H1 (cell line): ENCODE data around the gene KBTBD12. TPM values are rescaled to one million over a fixed set of nuclear protein-coding genes. Genes with fewer than 3 reads are reported as not detected.

ENCODE experiments used
- CTCF ChIA-PET: fragments of 300-600 bp; sonication (Branson Sonifier 250); formaldehyde crosslinking; loops from one replicate; lab custom pipeline; 2021; ENCODE audit not compliant: partially characterized antibody; lab: Charles Lee
- POLR2A ChIA-PET: fragments of 300-600 bp; sonication (Branson Sonifier 250); formaldehyde crosslinking; loops from one replicate; lab custom pipeline; 2021; ENCODE audit warnings: inconsistent platforms; ENCODE audit not compliant: partially characterized antibody; lab: Charles Lee
- DNase-seq, 2 experiments: peaks; one replicate each; pipeline versions ENCODE4 v3.0.0 to v3.0.0-alpha.2; 2010 to 2022; ENCODE audit warnings: low spot score in 2 of 2, low read depth in 1 of 2, mixed read lengths in 1 of 2
- FAIRE-seq: peaks from 2 replicates; lab custom pipeline; 2011; peaks lifted over from hg19 to GRCh38; lab: Jason Lieb, UNC
- H2AFZ ChIP-seq: 2 replicates; pipeline ENCODE4 v1.8.1; 2012; ENCODE audit warnings: low read length, inconsistent platforms
- H2AK5ac ChIP-seq: 2 replicates; pipeline ENCODE4 v1.6.1; 2013; ENCODE audit warnings: low read depth, low read length
- H2BK120ac ChIP-seq: replicated peaks from 2 replicates; pipeline ENCODE3; 2013; ENCODE audit warnings: low read depth, low read length, inconsistent platforms
- H2BK12ac ChIP-seq: 2 replicates; pipeline ENCODE4 v1.6.1; 2013; ENCODE audit warnings: low read depth, low read length
- H2BK15ac ChIP-seq: 2 replicates; pipeline ENCODE4 v1.6.1; 2013; ENCODE audit warnings: low read length
- H2BK20ac ChIP-seq: 2 replicates; pipeline ENCODE4 v1.6.1; 2013; ENCODE audit warnings: low read length
- H2BK5ac ChIP-seq: 2 replicates; pipeline ENCODE4 v1.6.1; 2013; ENCODE audit warnings: low read depth, low read length
- H3K14ac ChIP-seq: 2 replicates; pipeline ENCODE4 v1.6.1; 2013; ENCODE audit warnings: inconsistent platforms; ENCODE audit not compliant: insufficient read length
- H3K18ac ChIP-seq: 2 replicates; pipeline ENCODE4 v1.6.1; 2013; ENCODE audit warnings: low read length; ENCODE audit errors: extremely low read depth
- H3K23ac ChIP-seq: 2 replicates; pipeline ENCODE4 v1.6.1; 2013; ENCODE audit warnings: inconsistent platforms; ENCODE audit not compliant: insufficient read length
- H3K23me2 ChIP-seq: 2 replicates; pipeline ENCODE4 v1.6.1; 2013; ENCODE audit warnings: low read depth, low read length
- H3K27ac ChIP-seq: 2 replicates; pipeline ENCODE4 v1.6.1; 2011; ENCODE audit warnings: low read depth, low read length, inconsistent platforms
- H3K27me3 ChIP-seq, 4 experiments: replicated peaks in 1 of 4; 1 replicate in 1 of 4; 2 replicates in 3 of 4; pipeline versions ENCODE4 v1.6.1 to v1.8.1; 2011 to 2013; ENCODE audit warnings: low read length in 3 of 4, mild to moderate bottlenecking in 3 of 4, inconsistent platforms in 2 of 4, mixed read lengths in 2 of 4, moderate library complexity in 1 of 4; ENCODE audit not compliant: control insufficient read depth in 3 of 4, insufficient read depth in 3 of 4; ENCODE audit errors: extremely low read depth in 1 of 4
- H3K36me3 ChIP-seq, 4 experiments: 2 replicates each; pipeline versions ENCODE4 v1.6.1 to v1.8.1; 2011 to 2013; ENCODE audit warnings: mild to moderate bottlenecking in 4 of 4, low read length in 3 of 4, moderate library complexity in 2 of 4, control low read depth in 1 of 4, inconsistent platforms in 1 of 4; ENCODE audit not compliant: insufficient read depth in 4 of 4, control insufficient read depth in 2 of 4
- H3K4ac ChIP-seq: replicated peaks from 2 replicates; pipeline ENCODE3; 2013; ENCODE audit warnings: low read length, low read depth, mixed read lengths, inconsistent platforms; ENCODE audit not compliant: insufficient read length
- H3K4me1 ChIP-seq, 4 experiments: replicated peaks in 1 of 4; 1 replicate in 1 of 4; 2 replicates in 3 of 4; pipeline versions ENCODE4 v1.6.1 to v1.8.1; 2011 to 2013; ENCODE audit warnings: low read length in 3 of 4, inconsistent platforms in 2 of 4, mixed read lengths in 1 of 4; ENCODE audit not compliant: insufficient read depth in 4 of 4, control insufficient read depth in 3 of 4
- H3K4me2 ChIP-seq, 2 experiments: 2 replicates each; pipeline versions ENCODE4 v1.6.1 to v1.8.1; 2011 to 2013; ENCODE audit warnings: low read depth in 2 of 2, low read length in 2 of 2, control low read depth in 1 of 2, inconsistent platforms in 1 of 2, mild to moderate bottlenecking in 1 of 2; ENCODE audit not compliant: insufficient read depth in 1 of 2
- H3K4me3 ChIP-seq, 4 experiments: fragments of 200-600, 300-600 bp in 1 of 4; sonication (generic), shearing (Covaris generic), sonication (Bioruptor Twin) in 1 of 4; 2 replicates each; pipeline versions ENCODE4 v1.5.1 to v1.8.1; 2011 to 2016; ENCODE audit warnings: low read length in 4 of 4, low read depth in 3 of 4, control low read depth in 2 of 4, inconsistent platforms in 2 of 4, mild to moderate bottlenecking in 2 of 4, mixed read lengths in 1 of 4, moderate library complexity in 1 of 4; ENCODE audit not compliant: insufficient read depth in 2 of 4; ENCODE audit errors: extremely low read depth in 1 of 4
- H3K56ac ChIP-seq: replicated peaks from 2 replicates; pipeline ENCODE3; 2013; ENCODE audit warnings: low read depth, mild to moderate bottlenecking, mixed read lengths, low read length, inconsistent platforms; ENCODE audit not compliant: insufficient read length
- H3K79me1 ChIP-seq: 2 replicates; pipeline ENCODE4 v1.6.1; 2013; ENCODE audit warnings: low read depth, low read length, control low read depth
- H3K79me2 ChIP-seq, 2 experiments: 2 replicates each; pipeline versions ENCODE4 v1.6.1 to v1.8.1; 2012 to 2013; ENCODE audit warnings: low read length in 2 of 2, mild to moderate bottlenecking in 2 of 2, inconsistent platforms in 1 of 2; ENCODE audit not compliant: insufficient read depth in 2 of 2, control insufficient read depth in 1 of 2
- H3K9ac ChIP-seq, 4 experiments: replicated peaks in 1 of 4; 1 replicate in 1 of 4; 2 replicates in 3 of 4; pipeline versions ENCODE4 v1.6.1 to v1.8.1; 2011 to 2013; ENCODE audit warnings: low read depth in 3 of 4, low read length in 3 of 4, control low read depth in 2 of 4, mild to moderate bottlenecking in 2 of 4, moderate library complexity in 2 of 4, inconsistent platforms in 1 of 4; ENCODE audit errors: extremely low read depth in 1 of 4
- H3K9me3 ChIP-seq, 2 experiments: 2 replicates each; pipeline versions ENCODE4 v1.6.1 to v1.8.1; 2012 to 2013; ENCODE audit warnings: mild to moderate bottlenecking in 2 of 2, moderate library complexity in 2 of 2, control low read depth in 1 of 2, inconsistent platforms in 1 of 2, low read depth in 1 of 2, low read length in 1 of 2, mixed read lengths in 1 of 2; ENCODE audit not compliant: insufficient read depth in 2 of 2
- H4K20me1 ChIP-seq, 2 experiments: replicated peaks in 1 of 2; 2 replicates each; pipeline versions ENCODE3 to v1.8.1; 2011 to 2013; ENCODE audit warnings: inconsistent platforms in 2 of 2, low read length in 2 of 2, mild to moderate bottlenecking in 1 of 2; ENCODE audit not compliant: insufficient read depth in 2 of 2, control insufficient read depth in 1 of 2
- H4K5ac ChIP-seq: 2 replicates; pipeline ENCODE4 v1.6.1; 2013; ENCODE audit warnings: low read length, low read depth, mixed read lengths, inconsistent platforms; ENCODE audit not compliant: insufficient read length
- H4K8ac ChIP-seq: 2 replicates; pipeline ENCODE4 v1.8.0; 2013; ENCODE audit warnings: mild to moderate bottlenecking, moderate library complexity, low read length, inconsistent platforms; ENCODE audit not compliant: insufficient read depth; ENCODE audit errors: extremely low read depth
- H4K91ac ChIP-seq: replicated peaks from 2 replicates; pipeline ENCODE3; 2013; ENCODE audit warnings: low read length, mixed read lengths, inconsistent platforms; ENCODE audit not compliant: insufficient read length
- CBX8 ChIP-seq: fragments of 300-800, 300-1000 bp; sonication (generic); IDR thresholded peaks from 2 replicates; pipeline ENCODE4 v1.7.1; 2016; ENCODE audit warnings: low read depth, low read length, borderline replicate concordance
- CHD2 ChIP-seq: IDR thresholded peaks from 2 replicates; pipeline ENCODE4 v1.6.1; 2012; ENCODE audit warnings: low read length, improper control_type of control experiment
- CTBP2 ChIP-seq: IDR thresholded peaks from 2 replicates; pipeline ENCODE4 v1.7.0; 2011; ENCODE audit warnings: borderline replicate concordance, mild to moderate bottlenecking, moderate library complexity, mixed read lengths, low read length; ENCODE audit not compliant: insufficient read depth, insufficient read length
- EZH2 ChIP-seq: fragments of 200-600 bp; sonication (generic); IDR thresholded peaks from 2 replicates; pipeline ENCODE4 v1.7.1; 2012; ENCODE audit warnings: low read depth, mild to moderate bottlenecking, moderate library complexity, low read length, inconsistent platforms; ENCODE audit not compliant: severe bottlenecking
- RAD21 ChIP-seq, 2 experiments: IDR thresholded peaks in 1 of 2; conservative IDR thresholded peaks in 1 of 2; 2 replicates each; pipeline ENCODE4 v1.6.1; 2011; ENCODE audit warnings: low read depth in 2 of 2, low read length in 2 of 2, improper control_type of control experiment in 1 of 2, inconsistent platforms in 1 of 2, mild to moderate bottlenecking in 1 of 2, moderate library complexity in 1 of 2
- SAP30 ChIP-seq: fragments of 300-600 bp; sonication (generic); IDR thresholded peaks from 2 replicates; pipeline ENCODE4 v1.7.1; 2012; ENCODE audit warnings: low read length, moderate library complexity, mild to moderate bottlenecking, inconsistent platforms; ENCODE audit not compliant: insufficient read depth, insufficient replicate concordance
- WGBS, 2 experiments: shearing (Covaris generic) in 1 of 2; methylation state at CpG; one replicate each; pipeline versions ENCODE4 v1.1.6 to v1.1.7; 2013 to 2015; ENCODE audit warnings: low lambda C conversion rate in 2 of 2, mixed read lengths in 2 of 2, inconsistent platforms in 1 of 2, low coverage in 1 of 2, missing lambda C conversion rate in 1 of 2; ENCODE audit not compliant: insufficient replicate concordance in 2 of 2, insufficient coverage in 1 of 2, insufficient read length in 1 of 2; ENCODE audit errors: extremely low coverage in 1 of 2, missing lambda C conversion rate in 1 of 2; 5-methylcytosine and 5-hydroxymethylcytosine counted together
- polyA plus RNA-seq, 7 experiments: library from polyadenylated mRNA; depleted of rRNA in 3 of 7; stranded (reverse) in 5 of 7; unstranded in 2 of 7; fragments of >200 nt in 5 of 7; fragments of 200-250 nt in 2 of 7; gene quantifications; 1 replicate in 5 of 7; 2 replicates in 1 of 7; 4 replicates in 1 of 7; pipeline versions ENCODE4 v1.2.1 to v1.2.3, GENCODE V29; 2011 to 2013; ENCODE audit warnings: missing spikeins in 2 of 7, mixed read lengths in 2 of 7
- total RNA-seq: library from RNA; stranded (reverse); fragmentation: NEBNext Ultra II Directional; extraction: Animal tissue kit (Norgen Biotek cat#: 25700); gene quantifications from 2 replicates; pipeline ENCODE4 v1.2.1, GENCODE V29; 2021
- TF ChIP-seq, protein P1 (sequence below): IDR thresholded peaks from 2 replicates; pipeline ENCODE4 v1.6.1; 2011; ENCODE audit warnings: low read length, improper control_type of control experiment
- TF ChIP-seq, protein P2 (sequence below): IDR thresholded peaks from 2 replicates; pipeline ENCODE4 v1.6.1; 2012; ENCODE audit warnings: inconsistent platforms

The KBTBD12 gene
- total and polyA plus RNA-seq, 2 of the 8 experiments (the other 6 are each of a cell fraction or from before 2014, with no cell fraction given): 0.33 to 0.63 TPM

DNA sequence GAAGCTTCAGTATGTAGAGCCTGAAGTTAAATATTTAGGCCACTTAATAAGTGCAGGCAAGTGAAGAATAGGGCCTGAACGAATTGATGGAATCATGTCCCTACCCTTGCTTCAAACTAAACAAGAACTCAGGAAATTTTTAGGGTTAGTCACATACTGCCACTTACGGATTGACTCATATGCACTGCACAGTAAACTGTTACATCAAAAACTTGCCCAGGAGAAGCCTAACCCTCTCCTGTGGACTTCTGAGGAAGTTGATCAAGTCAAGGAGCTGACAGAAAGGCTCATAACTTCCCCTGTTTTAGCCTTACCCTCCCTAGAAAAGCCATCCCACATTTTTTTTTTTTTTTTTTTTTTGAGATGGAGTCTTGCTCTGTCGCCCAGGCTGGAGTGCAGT is 20.6 kb upstream of the KBTBD12 start:
- peaks cover 0 to 5% (median 1%) of the 10 kb centered on the region in 4 experiments; a peak in 3 of 7 replicates for H3K4me1 ChIP-seq
- H3K4me2 ChIP-seq: no peak overlapping the region
- no peak overlapping the region for H2AFZ ChIP-seq
- H3K56ac ChIP-seq: no peak overlapping the region
- no peak for FAIRE-seq
- no peaks in the 10 kb centered on the region for H3K23me2 ChIP-seq
- H3K9ac ChIP-seq: no peak overlapping the region
- no peak overlapping the region for H3K23ac ChIP-seq
- H3K4me3 ChIP-seq: no peak overlapping the region
- H3K4ac ChIP-seq: no peak overlapping the region
- 91% methylated on average over 2 of the region's 3 CpGs; no CpG with 5 or more reads in 1 of the 2 experiments for WGBS, 2 experiments
- ChIA-PET POLR2A (no interaction called here), CTCF (interaction anchor here (1.1 kb wide), 1 partner anchor 77 kb away, joined by 4 read pairs; no protein-coding TSS in a partner anchor)
- no peak overlapping the region for H2BK120ac ChIP-seq
- no peak overlapping the region for H2BK5ac ChIP-seq
- H3K27ac ChIP-seq: no peak overlapping the region
- no peaks in the 10 kb centered on the region for H3K27me3 ChIP-seq
- H4K91ac ChIP-seq: no peak overlapping the region
- H3K18ac ChIP-seq: no peak overlapping the region
- H3K79me2 ChIP-seq: no peaks in the 10 kb centered on the region
- H2BK20ac ChIP-seq: no peak overlapping the region
- DNase-seq: no peak
- no peak overlapping the region for H4K5ac ChIP-seq
- no peaks in the 10 kb centered on the region for H3K79me1 ChIP-seq
- H2BK15ac ChIP-seq: no peak overlapping the region
- H4K20me1 ChIP-seq: no peaks in the 10 kb centered on the region
- no peak overlapping the region for H2AK5ac ChIP-seq
- H4K8ac ChIP-seq: no peak overlapping the region
- H3K14ac ChIP-seq: no peak overlapping the region
- TF ChIP-seq SAP30 (no peak), CBX8 (no peak), CHD2 (no peak), CTBP2 (no peak), RAD21 (IDR thresholded peaks at IDR 0.05 in 1 of 2, conservative IDR thresholded peaks at IDR 0.05 in 1 of 2; ENCODE audit: low read depth in 2 of 2, low read length in 2 of 2) (no peak), EZH2 (no peak)
- TF ChIP-seq, protein P1, sequence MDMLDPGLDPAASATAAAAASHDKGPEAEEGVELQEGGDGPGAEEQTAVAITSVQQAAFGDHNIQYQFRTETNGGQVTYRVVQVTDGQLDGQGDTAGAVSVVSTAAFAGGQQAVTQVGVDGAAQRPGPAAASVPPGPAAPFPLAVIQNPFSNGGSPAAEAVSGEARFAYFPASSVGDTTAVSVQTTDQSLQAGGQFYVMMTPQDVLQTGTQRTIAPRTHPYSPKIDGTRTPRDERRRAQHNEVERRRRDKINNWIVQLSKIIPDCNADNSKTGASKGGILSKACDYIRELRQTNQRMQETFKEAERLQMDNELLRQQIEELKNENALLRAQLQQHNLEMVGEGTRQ: no peak
- TF ChIP-seq, protein P2, sequence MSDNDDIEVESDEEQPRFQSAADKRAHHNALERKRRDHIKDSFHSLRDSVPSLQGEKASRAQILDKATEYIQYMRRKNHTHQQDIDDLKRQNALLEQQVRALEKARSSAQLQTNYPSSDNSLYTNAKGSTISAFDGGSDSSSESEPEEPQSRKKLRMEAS: no peak
- H3K9me3 ChIP-seq: no peaks in the 10 kb centered on the region
- H3K36me3 ChIP-seq: no peaks in the 10 kb centered on the region
- H2BK12ac ChIP-seq: no peak overlapping the region
